Activated T-helper 17 cell treated with anti-CD3 and anti-CD28 coated beads, Interleukin-2, amount 50 U/mL, for 72 hours (primary cell): ENCODE measurements around the gene CACNA1B. TPM values are rescaled to one million over a fixed set of nuclear protein-coding genes. Genes with fewer than 3 reads are reported as not detected.
"Not testable (repeated sequence)": the region's sequence is repeated elsewhere in the genome, so short reads cannot be mapped to it uniquely, and the experiment has no call there.

Source experiments
- ATAC-seq: fragments of 150-1000 bp; cut with Tn5 transposase; replicated peaks from 2 replicates; pipeline ENCODE4 v1.10.0; 2021; ENCODE audit warnings: mild to moderate bottlenecking, moderate library complexity
- H3K27ac Mint-ChIP-seq: one replicate; pipeline ENCODE4 v1.8.0; 2022; ENCODE audit warnings: mixed read lengths
- H3K27me3 Mint-ChIP-seq: one replicate; pipeline ENCODE4 v1.8.0; 2022; ENCODE audit warnings: mixed read lengths
- H3K36me3 Mint-ChIP-seq: one replicate; pipeline ENCODE4 v1.8.0; 2022; ENCODE audit warnings: low read depth, mild to moderate bottlenecking, mixed read lengths
- H3K4me1 Mint-ChIP-seq: one replicate; pipeline ENCODE4 v1.8.0; 2022; ENCODE audit warnings: mixed read lengths
- H3K4me3 Mint-ChIP-seq: one replicate; pipeline ENCODE4 v1.8.0; 2022; ENCODE audit warnings: mild to moderate bottlenecking, mixed read lengths
- H3K9me3 Mint-ChIP-seq: one replicate; pipeline ENCODE4 v1.8.0; 2022; ENCODE audit warnings: mixed read lengths
- total RNA-seq, 2 donors: library from RNA; stranded (reverse); gene quantifications; one replicate each; pipeline ENCODE4 v1.2.3, GENCODE V29; 2022

Gene CACNA1B
- total RNA-seq, 2 donors from 2014 or later = 0.16 TPM; not detected in 1

GRCh38 chr9:137876781-137877386 lies 698 bp upstream of the CACNA1B start:
- H3K36me3 Mint-ChIP-seq = peaks cover 5% of the 10 kb centered on the region
- peaks cover 3% of the 10 kb centered on the region for H3K4me1 Mint-ChIP-seq
- no peak for ATAC-seq
- H3K27ac Mint-ChIP-seq = no peak overlapping the region
- H3K27me3 Mint-ChIP-seq = peaks cover 26% of the 10 kb centered on the region
- H3K4me3 Mint-ChIP-seq = peak overlapping the region; percentile 14
- H3K9me3 Mint-ChIP-seq = no peaks in the 10 kb centered on the region

GRCh38 chr9:137878146-137878941 lies 762 bp downstream of the CACNA1B start:
- H3K9me3 Mint-ChIP-seq = no peaks in the 10 kb centered on the region
- H3K4me3 Mint-ChIP-seq = no peak overlapping the region
- peaks cover 23% of the 10 kb centered on the region for H3K27me3 Mint-ChIP-seq
- no peak overlapping the region for H3K27ac Mint-ChIP-seq
- peaks cover 5% of the 10 kb centered on the region for H3K36me3 Mint-ChIP-seq
- H3K4me1 Mint-ChIP-seq = peaks cover 3% of the 10 kb centered on the region
- peak; percentile 25 for ATAC-seq

DNA sequence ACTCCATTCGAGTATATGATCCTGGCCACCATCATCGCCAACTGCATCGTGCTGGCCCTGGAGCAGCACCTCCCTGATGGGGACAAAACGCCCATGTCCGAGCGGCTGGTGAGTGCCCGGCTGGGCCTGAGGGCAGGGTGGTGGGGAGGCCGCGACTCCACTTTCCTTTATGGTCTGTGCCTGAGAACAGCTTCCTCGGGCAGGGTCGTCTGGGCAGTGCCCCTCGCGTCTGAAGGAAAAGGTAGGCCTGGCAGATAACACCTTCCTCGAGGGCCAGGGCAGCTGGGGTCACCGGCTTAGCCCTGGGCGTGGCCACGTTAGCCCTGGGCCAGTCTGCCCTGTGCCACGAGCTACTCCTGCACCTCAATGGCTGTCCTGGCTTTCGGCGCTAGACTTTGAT lies 1.5 kb downstream of the CACNA1B start:
- ATAC-seq = no peak
- Mint-ChIP-seq H3K27ac (no peak overlapping the region), H3K4me1 (peaks cover 3% of the 10 kb centered on the region), H3K9me3 (no peaks in the 10 kb centered on the region), H3K36me3 (peaks cover 5% of the 10 kb centered on the region), H3K4me3 (no peak overlapping the region), H3K27me3 (peaks cover 19% of the 10 kb centered on the region)

- Mint-ChIP-seq H3K27me3 (peaks cover 18% of the 10 kb centered on the region), H3K36me3 (peaks cover 5% of the 10 kb centered on the region), H3K27ac (no peak overlapping the region), H3K9me3 (no peaks in the 10 kb centered on the region), H3K4me3 (no peak overlapping the region), H3K4me1 (peaks cover 3% of the 10 kb centered on the region)
- ATAC-seq = no peak
Observed at GRCh38 chr9:137879566-137880150, 2.1 kb downstream of the CACNA1B start.

DNA sequence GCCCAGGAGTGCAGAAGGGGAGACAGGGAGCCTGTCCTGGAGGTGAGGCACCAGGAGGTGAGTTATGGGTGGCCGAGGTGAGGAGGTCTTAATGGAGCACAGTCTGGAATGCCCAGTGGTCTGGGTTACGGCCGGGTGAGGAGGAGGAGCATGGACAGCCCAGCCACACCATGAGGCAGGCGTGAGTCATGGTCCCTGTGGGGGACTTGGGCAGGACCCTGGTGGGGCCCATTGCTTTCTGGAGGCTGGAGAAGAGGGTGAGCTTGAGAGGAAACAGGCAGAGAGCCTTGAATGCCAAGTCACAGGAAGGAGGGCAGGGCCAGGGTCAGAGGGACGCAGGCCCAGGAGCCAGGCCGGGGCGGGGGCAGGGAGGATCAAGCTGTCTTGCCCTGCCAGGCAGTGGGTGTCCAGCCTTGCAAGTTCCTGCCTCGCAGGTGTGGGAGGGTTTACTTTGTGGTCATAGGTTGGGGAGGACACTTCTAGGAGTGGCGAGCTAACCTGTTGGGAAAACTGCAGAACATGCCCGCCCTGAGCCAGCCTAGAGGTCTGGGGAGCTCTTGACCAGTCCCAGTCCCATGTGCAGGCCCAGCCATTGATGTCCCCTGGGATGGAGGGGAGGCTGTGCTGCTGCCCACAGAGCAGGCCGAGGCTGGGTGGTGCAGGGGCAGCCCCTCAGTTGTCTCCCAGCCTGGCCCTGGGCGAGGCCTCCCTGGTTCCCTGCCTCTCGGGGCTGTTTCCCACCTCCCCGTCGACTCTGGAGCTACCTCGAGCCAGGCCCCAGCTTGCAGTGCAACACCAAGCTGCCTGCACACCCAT lies 2.8 kb downstream of the CACNA1B start:
- peaks cover 15% of the 10 kb centered on the region for H3K27me3 Mint-ChIP-seq
- no peak for ATAC-seq
- no peak overlapping the region for H3K4me3 Mint-ChIP-seq
- H3K27ac Mint-ChIP-seq = no peak overlapping the region
- peaks cover 5% of the 10 kb centered on the region for H3K36me3 Mint-ChIP-seq
- H3K9me3 Mint-ChIP-seq = no peaks in the 10 kb centered on the region
- peaks cover 3% of the 10 kb centered on the region for H3K4me1 Mint-ChIP-seq

DNA sequence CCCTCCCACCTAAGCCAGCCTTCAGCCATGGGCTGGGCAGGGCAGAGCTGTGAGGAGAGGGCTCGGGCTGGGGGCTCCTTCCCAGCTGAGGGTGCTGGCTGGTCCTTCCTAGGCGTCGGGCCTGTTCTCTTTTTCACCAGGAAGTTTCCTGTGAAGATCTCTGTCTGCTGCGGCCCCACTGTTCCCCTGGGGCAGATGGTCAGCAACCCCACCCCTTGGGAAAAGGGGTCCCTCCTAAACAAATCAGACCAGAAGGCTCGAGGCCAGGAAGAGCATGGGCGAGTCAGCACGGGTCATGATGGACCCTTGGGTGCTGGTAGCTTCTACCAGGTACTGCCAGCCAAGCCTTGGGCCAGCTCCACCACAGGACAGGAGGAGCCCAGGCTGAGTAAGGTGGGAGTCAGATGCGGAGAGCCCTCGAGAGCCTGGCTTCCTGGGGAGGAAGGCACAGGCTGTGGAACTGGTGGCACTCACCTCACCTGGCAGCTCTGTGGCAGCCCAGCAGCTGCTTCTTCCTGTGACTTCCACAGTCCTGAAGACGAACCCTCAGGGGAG lies 3.5 kb downstream of the CACNA1B start:
- Mint-ChIP-seq H3K9me3 (no peaks in the 10 kb centered on the region), H3K27me3 (peaks cover 10% of the 10 kb centered on the region), H3K27ac (no peak overlapping the region), H3K4me3 (no peak overlapping the region), H3K4me1 (peaks cover 3% of the 10 kb centered on the region), H3K36me3 (peaks cover 5% of the 10 kb centered on the region)
- ATAC-seq = no peak

- Mint-ChIP-seq H3K27ac (no peak overlapping the region), H3K4me3 (no peak overlapping the region), H3K27me3 (peaks cover 4% of the 10 kb centered on the region), H3K36me3 (no peaks in the 10 kb centered on the region), H3K4me1 (no peaks in the 10 kb centered on the region), H3K9me3 (no peaks in the 10 kb centered on the region)
- no peak for ATAC-seq
Observed at GRCh38 chr9:137881591-137882505, 4.3 kb downstream of the CACNA1B start.

DNA sequence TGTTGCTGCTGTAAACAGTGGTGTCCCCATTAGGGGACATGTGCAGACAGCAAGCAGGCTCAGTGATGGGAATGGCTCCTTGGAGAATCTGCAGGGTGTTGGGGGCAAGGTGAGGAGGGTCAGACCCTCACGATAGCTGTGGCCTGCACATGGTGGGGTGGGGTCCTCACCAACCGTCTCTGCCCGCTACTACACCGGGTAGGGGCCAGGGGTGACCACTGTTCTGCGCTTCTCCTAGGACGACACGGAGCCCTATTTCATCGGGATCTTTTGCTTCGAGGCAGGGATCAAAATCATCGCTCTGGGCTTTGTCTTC lies 4.9 kb downstream of the CACNA1B start:
- H3K4me1 Mint-ChIP-seq = no peaks in the 10 kb centered on the region
- no peak overlapping the region for H3K27ac Mint-ChIP-seq
- no peaks in the 10 kb centered on the region for H3K9me3 Mint-ChIP-seq
- ATAC-seq = no peak
- peaks cover 4% of the 10 kb centered on the region for H3K27me3 Mint-ChIP-seq
- no peak overlapping the region for H3K4me3 Mint-ChIP-seq
- H3K36me3 Mint-ChIP-seq = no peaks in the 10 kb centered on the region

GRCh38 chr9:137883977-137884376 lies 6.4 kb downstream of the CACNA1B start:
- H3K9me3 Mint-ChIP-seq = not testable (repeated sequence)

DNA sequence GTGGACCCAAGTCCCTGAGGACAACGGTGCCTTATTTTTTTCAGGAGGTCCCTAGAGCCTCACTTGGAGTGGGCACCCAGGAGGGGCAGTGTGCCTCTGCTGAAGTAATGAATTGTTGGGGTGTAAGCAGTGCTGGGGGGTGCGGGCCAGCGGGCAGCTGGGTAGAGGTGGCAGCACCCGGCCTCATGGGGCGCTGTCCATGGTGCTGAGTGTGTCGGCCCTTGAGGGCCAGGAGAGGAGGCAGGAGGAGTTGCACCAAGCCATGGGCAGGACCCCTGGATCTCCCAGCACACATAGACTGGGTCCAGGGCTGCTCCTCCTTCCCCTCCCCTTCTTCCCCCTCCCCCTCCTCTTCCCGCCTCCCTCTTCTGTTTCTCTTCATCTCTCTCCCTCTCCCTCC lies 7.0 kb downstream of the CACNA1B start:
- H3K4me3 Mint-ChIP-seq, H3K27ac Mint-ChIP-seq, H3K9me3 Mint-ChIP-seq, H3K36me3 Mint-ChIP-seq, H3K4me1 Mint-ChIP-seq, H3K27me3 Mint-ChIP-seq: not testable (repeated sequence)
- peak; percentile 26 for ATAC-seq

More at GRCh38 chr9:137883977-137884376, 6.4 kb downstream of the CACNA1B start:
- H3K4me3 Mint-ChIP-seq, H3K27me3 Mint-ChIP-seq, H3K27ac Mint-ChIP-seq, ATAC-seq, H3K36me3 Mint-ChIP-seq, H3K4me1 Mint-ChIP-seq: not testable (repeated sequence)

- H3K4me1 Mint-ChIP-seq = not testable (repeated sequence)
Observed at GRCh38 chr9:137885121-137885520, 7.5 kb downstream of the CACNA1B start.

GRCh38 chr9:137888621-137889020 lies 11.0 kb downstream of the CACNA1B start:
- not testable (repeated sequence) for H3K9me3 Mint-ChIP-seq, H3K27me3 Mint-ChIP-seq, H3K27ac Mint-ChIP-seq, H3K36me3 Mint-ChIP-seq, H3K4me3 Mint-ChIP-seq, ATAC-seq, H3K4me1 Mint-ChIP-seq

More at GRCh38 chr9:137885121-137885520, 7.5 kb downstream of the CACNA1B start:
- not testable (repeated sequence) for H3K9me3 Mint-ChIP-seq, H3K36me3 Mint-ChIP-seq, H3K27ac Mint-ChIP-seq, H3K27me3 Mint-ChIP-seq, ATAC-seq, H3K4me3 Mint-ChIP-seq

GRCh38 chr9:137889966-137890365 lies 12.4 kb downstream of the CACNA1B start:
- not testable (repeated sequence) for H3K9me3 Mint-ChIP-seq, ATAC-seq, H3K4me3 Mint-ChIP-seq, H3K36me3 Mint-ChIP-seq, H3K4me1 Mint-ChIP-seq, H3K27me3 Mint-ChIP-seq, H3K27ac Mint-ChIP-seq
